GM12878 (cell line): ENCODE data around the gene TES. TPM values are rescaled to one million over a fixed set of nuclear protein-coding genes. Genes with fewer than 3 reads are reported as not detected.

Experiments used
- ATAC-seq: fragments of 200-7000 bp; cut with Tn5 transposase; 3 replicates; pipeline ENCODE4 v1.9.1; 2020; ENCODE audit warnings: mild to moderate bottlenecking, moderate library complexity
- BruUV-seq: library from RNA; stranded (reverse); fragments of 400-500 nt; replicated peaks from 2 replicates; lab custom pipeline; 2021; lab: Mats Ljungman, UMichigan
- CTCF ChIA-PET: fragments of 300-600 bp; sonication (Branson Sonifier 250); formaldehyde crosslinking; extraction: SDS; loops from one replicate; lab custom pipeline; 2021; ENCODE audit warnings: inconsistent platforms; lab: Yijun Ruan, JAX
- POLR2A ChIA-PET: fragments of 350-600 bp; formaldehyde crosslinking; extraction: SDS; loops from one replicate; lab custom pipeline; 2021; ENCODE audit warnings: inconsistent platforms; lab: Charles Lee
- RAD21 ChIA-PET: fragments of 300-600 bp; sonication (Branson Sonifier 250); formaldehyde crosslinking; loops from one replicate; lab custom pipeline; 2023; ENCODE audit warnings: antibody characterized with exemption; ENCODE audit not compliant: unreplicated experiment; lab: Charles Lee
- SMC1A ChIA-PET: fragments of 300-600 bp; sonication (Branson Sonifier 250); formaldehyde crosslinking; loops from one replicate; lab custom pipeline; 2023; ENCODE audit not compliant: unreplicated experiment, uncharacterized antibody; lab: Charles Lee
- DNase-seq: peaks from one replicate; pipeline ENCODE4 v3.0.0-alpha.2; 2011; ENCODE audit warnings: low read depth, low spot score
- FAIRE-seq: peaks from 3 replicates; lab custom pipeline; 2011; peaks lifted over from hg19 to GRCh38; lab: Jason Lieb, UNC
- H2AFZ ChIP-seq: 2 replicates; pipeline ENCODE4 v1.6.0; 2011; ENCODE audit warnings: low read depth, low read length, control low read depth; ENCODE audit not compliant: control insufficient read depth
- H3K27ac ChIP-seq: 2 replicates; pipeline ENCODE4 v1.5.1; 2011; ENCODE audit warnings: control low read depth; ENCODE audit not compliant: control insufficient read depth, insufficient read depth
- H3K27me3 ChIP-seq, 2 experiments: replicated peaks in 1 of 2; 2 replicates each; pipeline versions ENCODE4 v1.6.0 to v1.6.1; 2011; ENCODE audit warnings: low read length in 1 of 2; ENCODE audit not compliant: control insufficient read depth in 2 of 2, insufficient read depth in 2 of 2
- H3K36me3 ChIP-seq, 2 experiments: 2 replicates each; pipeline ENCODE4 v1.5.1; 2011; ENCODE audit warnings: low read length in 1 of 2; ENCODE audit not compliant: control insufficient read depth in 2 of 2, insufficient read depth in 2 of 2
- H3K4me1 ChIP-seq: 2 replicates; pipeline ENCODE4 v1.6.1; 2011; ENCODE audit warnings: mild to moderate bottlenecking, low read length, moderate library complexity, mixed read lengths; ENCODE audit not compliant: control insufficient read depth, insufficient read depth
- H3K4me2 ChIP-seq: 2 replicates; pipeline ENCODE4 v1.6.0; 2011; ENCODE audit warnings: control low read depth; ENCODE audit not compliant: control insufficient read depth, insufficient read depth
- H3K4me3 ChIP-seq: fragments of 200-600 bp; sonication (generic); 2 replicates; pipeline ENCODE4 v1.5.1; 2016
- H3K79me2 ChIP-seq: 2 replicates; pipeline ENCODE4 v1.6.0; 2011; ENCODE audit warnings: low read length; ENCODE audit not compliant: control insufficient read depth, insufficient read depth
- H3K9ac ChIP-seq: 2 replicates; pipeline ENCODE4 v1.8.0; 2011; ENCODE audit warnings: low read length, control low read depth, mixed read lengths; ENCODE audit not compliant: control insufficient read depth, insufficient read depth
- H3K9me3 ChIP-seq: replicated peaks from 3 replicates; pipeline ENCODE4 v1.5.1; 2011; ENCODE audit warnings: mild to moderate bottlenecking, low read length; ENCODE audit not compliant: control insufficient read depth, insufficient read depth
- H4K20me1 ChIP-seq: 2 replicates; pipeline ENCODE4 v1.6.0; 2011; ENCODE audit not compliant: control insufficient read depth, insufficient read depth
- HDGF ChIP-seq: fragments of 450-650 bp; IDR thresholded peaks from 2 replicates; pipeline ENCODE4 v1.6.1; 2016; ENCODE audit warnings: antibody characterized with exemption
- JUNB ChIP-seq: IDR thresholded peaks from 2 replicates; pipeline ENCODE4 v1.6.1; 2016; ENCODE audit warnings: antibody characterized with exemption, mild to moderate bottlenecking
- RUNX3 ChIP-seq: IDR thresholded peaks from 2 replicates; pipeline ENCODE4 v1.6.1; 2012; ENCODE audit warnings: low read length, inconsistent platforms
- ZBED1 ChIP-seq: IDR thresholded peaks from 2 replicates; pipeline ENCODE4 v1.6.1; 2016; ENCODE audit warnings: borderline replicate concordance
- ZBTB11 ChIP-seq: fragments of 450-650 bp; formaldehyde crosslinking; IDR thresholded peaks from 2 replicates; pipeline ENCODE4 v1.5.0; 2022; ENCODE audit warnings: mild to moderate bottlenecking, missing genetic modification characterization
- WGBS: methylation state at CpG from one replicate; pipeline ENCODE4 v1.1.6; 2016; ENCODE audit warnings: low lambda C conversion rate; ENCODE audit not compliant: insufficient replicate concordance, insufficient coverage; ENCODE audit errors: missing lambda C conversion rate; 5-methylcytosine and 5-hydroxymethylcytosine counted together
- in situ Hi-C: fragments of 300-500 bp; cut with MboI; formaldehyde crosslinking; loops from 9 replicates; pipeline ENCODE4 v1.14.3; 2018; ENCODE audit warnings: mixed read lengths
- intact Hi-C: fragments of 100-400 bp; cut with micrococcal nuclease; formaldehyde crosslinking; loops from one replicate; pipeline ENCODE4 v1.14.2; 2022; ENCODE audit not compliant: unreplicated experiment
- polyA plus RNA-seq, 11 experiments: library from polyadenylated mRNA; depleted of rRNA in 4 of 11; unstranded in 6 of 11; stranded (reverse) in 5 of 11; fragments of >200 nt; fragmentation: Nextera tagmentation in 4 of 11; fragmentation: Illumina TruSeq in 1 of 11; extraction: Ambion mirVana in 4 of 11; extraction: Trizol in 1 of 11; gene quantifications; 1 replicate in 1 of 11; 2 replicates in 10 of 11; pipeline versions ENCODE4 v1.2.1 to v1.2.3, GENCODE V29; 2011 to 2016; ENCODE audit warnings: inconsistent platforms in 2 of 11, missing spikeins in 2 of 11, low read depth in 1 of 11
- total RNA-seq, 4 experiments: library from RNA; depleted of rRNA in 3 of 4; stranded (reverse); fragments of >200 nt in 3 of 4; fragmentation: Illumina TruSeq in 1 of 4; extraction: Trizol in 1 of 4; gene quantifications; 2 replicates each; pipeline versions ENCODE4 v1.2.1 to v1.2.3, GENCODE V29; 2013 to 2021

TES gene
- total and polyA plus RNA-seq, 10 of the 15 experiments (the other 5 are each of a cell fraction or from before 2014, with no cell fraction given): 31.2 to 77.5 (median 59.2) TPM

GRCh38 chr7:116212869-116213268 is 2.5 kb downstream of the TES start:
- SMC1A ChIA-PET: interaction anchor here (1.2 to 6.2 kb wide), 2 partner anchors 11 to 20 kb away, joined by 5 to 72 read pairs; no protein-coding TSS in a partner anchor
- Histone ChIP-seq H4K20me1 (no peaks in the 10 kb centered on the region; the same call in 1 of the 2 replicates), H3K4me2 (peak overlapping the region; percentile 26), H3K27ac (0 out of 2 replicates have a peak overlapping the region, but pooled peaks have one; percentile 37), H3K27me3 (no peaks in the 10 kb centered on the region), H3K9me3 (no peaks in the 10 kb centered on the region; the same call in 2 of the 3 replicates), H2AFZ (no peak overlapping the region), H3K4me1 (peaks cover 9% of the 10 kb centered on the region), H3K9ac (0 out of 2 replicates have a peak overlapping the region, but pooled peaks have one; percentile 91), H3K36me3 (no peaks in the 10 kb centered on the region), H3K4me3 (peak overlapping the region; percentile 91), H3K79me2 (peaks cover 72% of the 10 kb centered on the region)
- POLR2A ChIA-PET: interaction anchor here (0.6 to 1.1 kb wide), 2 partner anchors 12 to 19 kb away, joined by 3 read pairs; no protein-coding TSS in a partner anchor
- intact Hi-C loops (no loop called here), in situ Hi-C loops (no loop called here)
- ATAC-seq: no peak
- no peak for TF ChIP-seq ZBED1
- TF ChIP-seq ZBTB11 (CRISPR knock-in tag): no peak
- TF ChIP-seq JUNB: peak; percentile 58
- no peak for TF ChIP-seq HDGF
- peak; percentile 70 for TF ChIP-seq RUNX3
- 22% methylated on average over 4 of the region's 4 CpGs for WGBS
- no peak for DNase-seq
- no TSS peak for BruUV-seq
- CTCF ChIA-PET: interaction anchor here (1.2 to 4.5 kb wide), 3 partner anchors 11 to 74 kb away, joined by 3 to 22 read pairs (median 4); no protein-coding TSS in a partner anchor
- no peak for FAIRE-seq
- RAD21 ChIA-PET: interaction anchor here (1.3 kb wide), 1 partner anchor 20 kb away, joined by 4 read pairs; no protein-coding TSS in a partner anchor
